IMR-90 (cell line): ENCODE results near the gene STX2.
"Not testable (repeated sequence)": the region's sequence is repeated elsewhere in the genome, so short reads cannot be mapped to it uniquely, and the experiment has no call there.

Experiments used
- BHLHE40 ChIP-seq: fragments of 150-350 bp; IDR thresholded peaks from 2 replicates; pipeline ENCODE4 v1.6.1; 2016; ENCODE audit warnings: mild to moderate bottlenecking, low read depth, low read length
- CEBPB ChIP-seq: IDR thresholded peaks from 2 replicates; pipeline ENCODE4 v1.6.1; 2012; ENCODE audit warnings: low read depth, low read length, improper control_type of control experiment
- CTCF ChIP-seq: conservative IDR thresholded peaks from 2 replicates; pipeline ENCODE4 v1.5.1; 2012; ENCODE audit warnings: mild to moderate bottlenecking, low read depth, low read length, improper control_type of control experiment
- ELK1 ChIP-seq: fragments of 150-350 bp; IDR thresholded peaks from 2 replicates; pipeline ENCODE4 v1.6.1; 2016; ENCODE audit warnings: low read depth, mild to moderate bottlenecking, low read length, moderate library complexity, borderline replicate concordance
- FOS ChIP-seq: fragments of 150-350 bp; IDR thresholded peaks from 2 replicates; pipeline ENCODE4 v1.6.1; 2016; ENCODE audit warnings: low read depth, low read length
- MAFK ChIP-seq: IDR thresholded peaks from 2 replicates; pipeline ENCODE4 v1.6.1; 2012; ENCODE audit warnings: low read depth, low read length, improper control_type of control experiment
- MXI1 ChIP-seq: IDR thresholded peaks from 2 replicates; pipeline ENCODE4 v1.6.1; 2012; ENCODE audit warnings: low read depth, mild to moderate bottlenecking, low read length, moderate library complexity, borderline replicate concordance
- NFE2L2 ChIP-seq: fragments of 150-350 bp; IDR thresholded peaks from 2 replicates; pipeline ENCODE4 v1.6.1; 2016; ENCODE audit warnings: low read depth, mild to moderate bottlenecking, low read length
- POLR2A ChIP-seq: IDR thresholded peaks from 2 replicates; pipeline ENCODE4 v1.6.1; 2012; ENCODE audit warnings: mild to moderate bottlenecking, low read depth, low read length
- RAD21 ChIP-seq: IDR thresholded peaks from 2 replicates; pipeline ENCODE4 v1.6.1; 2012; ENCODE audit warnings: low read length, improper control_type of control experiment
- RCOR1 ChIP-seq: IDR thresholded peaks from 2 replicates; pipeline ENCODE4 v1.6.1; 2012; ENCODE audit warnings: mild to moderate bottlenecking, low read length, improper control_type of control experiment; ENCODE audit not compliant: insufficient replicate concordance
- RFX5 ChIP-seq: IDR thresholded peaks from 2 replicates; pipeline ENCODE4 v1.8.0; 2012; ENCODE audit warnings: low read depth, mild to moderate bottlenecking, low read length, moderate library complexity

GRCh38 chr12:130752037-130752436 is 87.0 kb downstream of the STX2 start:
- not testable (repeated sequence) for TF ChIP-seq RCOR1, CTCF, MXI1, NFE2L2, POLR2A, RFX5, CEBPB, FOS, RAD21, MAFK, BHLHE40, ELK1
